Measurements from ENCODE around the gene NCAM1.

Gene NCAM1

DNA sequence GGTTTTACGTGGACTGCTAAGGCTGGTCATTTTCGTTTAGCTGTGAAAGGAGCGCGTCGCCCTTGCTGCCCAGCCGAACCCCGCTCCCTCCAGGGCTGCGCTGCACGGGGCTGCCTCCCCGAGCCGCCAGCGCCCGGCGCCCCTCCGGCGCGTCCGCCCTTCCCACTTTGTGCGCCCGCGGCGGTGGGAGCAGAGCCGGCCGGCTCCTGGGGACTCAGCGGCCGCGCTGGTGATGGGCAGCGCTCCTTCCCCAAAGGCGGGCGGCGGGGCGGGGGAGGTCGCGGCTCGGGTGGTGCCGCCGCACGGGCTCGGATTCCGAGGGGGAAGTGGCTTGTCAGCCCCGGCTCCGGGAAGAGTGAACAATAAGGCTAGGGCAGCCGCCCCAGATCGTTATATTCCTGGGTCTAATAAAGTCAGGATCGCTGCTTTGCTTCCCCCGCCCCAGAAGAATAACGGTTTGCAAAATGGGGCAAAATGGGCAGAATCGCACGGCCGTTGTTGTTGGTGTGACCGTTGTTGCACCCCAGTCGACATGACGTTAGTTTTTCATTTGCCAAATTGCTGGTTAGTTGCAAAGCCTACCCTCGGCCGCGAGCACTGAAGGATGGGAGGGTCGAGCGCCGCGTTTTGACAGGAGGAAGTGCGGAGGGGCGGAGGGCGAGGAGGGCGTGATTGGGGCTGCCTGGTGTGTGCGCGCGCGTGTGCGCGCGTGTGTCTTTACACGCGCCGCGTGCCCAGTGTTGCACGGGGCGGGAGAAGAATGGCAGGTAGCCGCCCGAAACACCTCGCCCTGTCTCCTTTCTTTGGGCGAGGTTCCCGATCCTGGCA is 745 bp downstream of the NCAM1 start:
- TF ChIP-seq ZFX (IDR thresholded peaks at IDR 0.05; ENCODE audit: borderline replicate concordance), result no peak
- TF ChIP-seq, protein P1, sequence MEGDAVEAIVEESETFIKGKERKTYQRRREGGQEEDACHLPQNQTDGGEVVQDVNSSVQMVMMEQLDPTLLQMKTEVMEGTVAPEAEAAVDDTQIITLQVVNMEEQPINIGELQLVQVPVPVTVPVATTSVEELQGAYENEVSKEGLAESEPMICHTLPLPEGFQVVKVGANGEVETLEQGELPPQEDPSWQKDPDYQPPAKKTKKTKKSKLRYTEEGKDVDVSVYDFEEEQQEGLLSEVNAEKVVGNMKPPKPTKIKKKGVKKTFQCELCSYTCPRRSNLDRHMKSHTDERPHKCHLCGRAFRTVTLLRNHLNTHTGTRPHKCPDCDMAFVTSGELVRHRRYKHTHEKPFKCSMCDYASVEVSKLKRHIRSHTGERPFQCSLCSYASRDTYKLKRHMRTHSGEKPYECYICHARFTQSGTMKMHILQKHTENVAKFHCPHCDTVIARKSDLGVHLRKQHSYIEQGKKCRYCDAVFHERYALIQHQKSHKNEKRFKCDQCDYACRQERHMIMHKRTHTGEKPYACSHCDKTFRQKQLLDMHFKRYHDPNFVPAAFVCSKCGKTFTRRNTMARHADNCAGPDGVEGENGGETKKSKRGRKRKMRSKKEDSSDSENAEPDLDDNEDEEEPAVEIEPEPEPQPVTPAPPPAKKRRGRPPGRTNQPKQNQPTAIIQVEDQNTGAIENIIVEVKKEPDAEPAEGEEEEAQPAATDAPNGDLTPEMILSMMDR (IDR thresholded peaks at IDR 0.05), result no peak

DNA sequence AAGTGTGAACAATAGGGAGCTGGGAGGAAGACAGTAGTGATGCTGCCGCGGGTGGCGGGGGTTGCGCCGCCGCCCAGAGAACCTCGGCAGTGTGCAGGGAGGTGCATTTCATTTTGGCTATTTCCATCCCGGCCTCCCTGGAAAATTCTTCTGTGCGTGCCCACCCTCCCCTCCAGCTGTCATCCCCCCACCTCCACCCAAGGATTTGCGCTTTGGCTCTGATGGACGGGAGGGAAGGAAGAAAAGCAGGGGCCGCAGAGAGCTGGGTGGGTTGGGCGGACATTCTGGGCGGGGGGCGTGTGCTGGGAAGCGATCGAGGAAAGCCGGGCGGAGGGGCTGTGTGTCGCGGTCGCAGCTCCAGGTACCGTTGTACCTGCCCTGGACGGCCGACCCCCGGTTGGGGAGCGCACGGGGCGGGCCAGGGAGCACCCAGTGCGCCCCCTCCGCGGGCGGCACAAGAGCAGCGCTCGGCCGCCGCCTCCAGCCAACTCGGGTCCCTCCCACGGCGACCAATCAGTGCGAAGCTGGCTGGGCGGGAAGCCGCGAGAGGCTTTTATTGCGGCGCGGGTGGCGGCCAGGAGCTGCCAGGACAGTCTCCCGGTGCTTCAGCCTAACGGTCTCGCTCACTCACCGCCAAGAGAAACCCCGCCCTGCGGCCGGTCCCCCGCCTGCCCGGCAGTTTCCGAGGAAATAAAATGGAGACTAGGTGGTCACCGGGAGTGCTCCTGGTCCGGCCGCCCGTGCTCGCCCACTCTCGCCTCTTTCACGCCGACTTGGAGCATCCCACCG is 1.6 kb downstream of the NCAM1 start:
- TF ChIP-seq ZFX (IDR thresholded peaks at IDR 0.05; ENCODE audit: borderline replicate concordance), result no peak
- TF ChIP-seq, protein P1 (IDR thresholded peaks at IDR 0.05), result no peak
- no peak overlapping the region for H3K27ac ChIP-seq

More for the DNA sequence above, 745 bp downstream of the NCAM1 start:
- no peak overlapping the region for H3K27ac ChIP-seq

DNA sequence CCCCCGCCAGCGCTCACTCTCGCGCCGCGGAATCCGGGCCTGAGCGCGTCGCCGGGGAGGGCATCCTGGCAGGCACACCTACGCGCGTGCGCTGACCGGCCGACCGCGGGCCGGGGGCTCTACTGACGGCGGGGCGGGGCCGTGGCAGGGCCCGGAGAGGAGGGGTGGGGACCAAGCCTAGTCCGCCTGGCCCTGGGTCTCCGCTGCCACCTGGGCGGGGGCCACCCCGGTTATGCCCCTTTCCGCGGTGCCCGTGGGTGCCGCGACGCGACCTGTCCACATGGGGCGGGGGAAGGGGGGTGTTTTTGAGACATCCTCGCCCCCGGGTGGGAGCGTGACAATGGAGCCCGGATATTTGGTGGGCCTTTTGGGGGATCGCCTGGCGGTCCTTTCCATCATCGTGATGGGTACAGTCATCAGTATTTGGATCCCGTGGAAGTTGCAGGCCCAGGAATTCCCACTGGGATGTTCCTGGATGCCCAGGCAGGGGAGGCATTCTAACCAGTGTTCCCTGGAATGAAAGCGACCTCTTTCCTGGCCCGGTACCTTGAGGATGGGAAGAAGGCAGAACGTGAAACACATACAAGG is 2.2 kb downstream of the NCAM1 start:
- H3K27ac ChIP-seq, result no peak overlapping the region
- TF ChIP-seq ZFX (IDR thresholded peaks at IDR 0.05; ENCODE audit: borderline replicate concordance), result no peak

DNA sequence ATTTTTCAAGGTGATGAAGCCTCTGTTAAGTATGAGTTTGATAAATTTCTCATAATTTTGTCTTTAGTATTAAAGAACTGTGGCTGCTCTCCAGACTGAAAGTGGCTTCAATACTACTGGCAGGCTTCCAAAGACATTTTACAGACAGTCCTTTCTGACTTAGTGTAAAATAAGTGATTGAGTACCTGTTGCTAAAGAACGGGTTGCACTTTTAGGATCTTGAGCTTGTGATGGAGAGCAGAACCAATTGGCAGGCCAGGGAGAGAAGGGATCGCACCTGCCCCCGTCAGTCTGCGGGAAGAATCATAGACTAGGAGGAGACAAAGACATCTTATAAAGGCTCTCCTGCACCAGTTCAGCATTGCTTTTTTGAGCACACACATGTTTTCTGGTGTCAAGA is 4.4 kb downstream of the NCAM1 start:
- no peak overlapping the region for H3K27ac ChIP-seq
- TF ChIP-seq, protein P1 (IDR thresholded peaks at IDR 0.05), result no peak

DNA sequence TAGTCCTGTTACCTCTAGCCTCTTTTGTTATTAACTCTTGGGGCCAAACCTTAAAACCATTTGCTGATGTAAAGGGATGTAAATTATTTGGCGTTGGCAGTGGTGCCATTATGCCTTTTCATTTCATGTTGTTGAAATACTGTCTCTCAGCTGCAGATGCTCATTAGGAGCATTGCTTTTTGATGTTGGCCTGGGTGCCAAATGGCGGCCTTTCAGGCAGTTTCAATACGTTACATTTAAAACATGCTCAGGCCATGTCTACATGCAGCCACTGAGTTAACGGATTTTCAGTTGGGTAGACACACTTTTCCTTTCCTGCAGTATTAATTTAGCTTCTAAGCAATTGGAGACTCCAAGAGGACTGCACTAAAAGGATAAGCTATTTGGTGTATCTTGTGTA is 5.3 kb downstream of the NCAM1 start:
- no peak for TF ChIP-seq ZFX (IDR thresholded peaks at IDR 0.05; ENCODE audit: borderline replicate concordance)
- TF ChIP-seq, protein P1 (IDR thresholded peaks at IDR 0.05), result no peak
- no peak overlapping the region for H3K27ac ChIP-seq

DNA sequence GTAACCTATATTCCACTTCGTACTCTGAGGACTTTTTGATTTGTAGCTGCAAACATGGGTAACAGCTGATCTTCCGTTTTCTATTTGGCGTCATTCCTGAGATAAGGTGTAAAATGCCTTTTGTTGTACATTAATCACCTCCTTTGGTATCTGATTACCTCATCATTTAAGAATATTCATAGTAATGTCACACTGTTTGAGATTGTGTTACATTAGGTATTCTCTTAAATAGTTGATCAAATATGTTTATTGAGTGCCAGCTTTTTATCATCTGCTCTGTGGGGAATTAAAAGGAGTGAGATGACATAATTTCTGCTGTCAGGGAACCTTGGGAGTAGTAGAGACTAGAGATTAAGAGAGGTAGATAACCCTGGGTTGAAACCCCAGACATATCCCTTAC is 5.9 kb downstream of the NCAM1 start:
- no peak for TF ChIP-seq ZFX (IDR thresholded peaks at IDR 0.05; ENCODE audit: borderline replicate concordance)
- TF ChIP-seq, protein P1 (IDR thresholded peaks at IDR 0.05), result no peak
- no peak overlapping the region for H3K27ac ChIP-seq

DNA sequence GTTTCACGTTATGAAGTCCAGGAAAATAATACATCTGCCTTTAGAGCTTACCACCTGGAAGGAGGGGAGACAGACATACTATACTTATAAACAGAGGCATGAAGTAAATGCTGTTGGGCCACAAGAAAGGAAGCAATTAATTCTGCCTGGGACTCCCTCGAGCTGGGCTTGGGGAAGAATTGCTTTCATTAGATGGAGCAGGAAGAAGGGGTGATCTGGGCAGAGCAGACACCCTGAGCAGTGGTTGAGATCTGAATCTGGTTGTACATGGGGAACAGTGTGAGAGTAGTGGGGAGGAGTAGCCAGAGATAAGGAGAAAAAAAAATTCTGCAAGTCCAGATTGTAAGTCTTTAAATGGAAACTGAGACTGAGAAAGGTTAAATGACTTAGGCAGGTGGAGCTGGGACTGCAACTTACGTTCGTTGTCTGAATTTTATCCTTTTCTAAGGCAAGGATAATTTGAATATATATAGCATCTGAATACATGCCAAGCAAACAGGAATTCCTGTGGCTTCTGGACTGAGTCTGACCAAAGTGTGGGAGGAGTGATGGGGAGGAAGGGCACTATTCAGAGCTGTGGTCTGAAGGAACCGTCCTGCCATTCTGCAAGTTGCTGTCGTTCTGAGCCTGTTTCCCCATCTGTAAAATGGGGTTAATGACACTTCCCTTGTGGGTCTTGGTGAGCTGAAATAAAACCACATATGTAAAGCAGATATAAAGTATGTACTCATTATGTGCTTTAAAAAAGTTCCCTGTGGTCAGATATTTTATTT is 7.9 kb downstream of the NCAM1 start:
- no peak overlapping the region for H3K27ac ChIP-seq
- TF ChIP-seq, protein P1 (IDR thresholded peaks at IDR 0.05), result no peak
- TF ChIP-seq ZFX (IDR thresholded peaks at IDR 0.05; ENCODE audit: borderline replicate concordance), result no peak

Measured in 22Rv1 (cell line).